Peyer's patch (tissue), 4 donors: ENCODE measurements around the gene HOXB8.

Source experiments
- POLR2A ChIP-seq, 2 donors: fragments of 450-650 bp; IDR thresholded peaks; one replicate each; pipeline ENCODE4 v1.5.1; 2017; ENCODE audit warnings: antibody characterized with exemption in 2 of 2, mild to moderate bottlenecking in 2 of 2, moderate library complexity in 2 of 2
- TF ChIP-seq, protein P1 (sequence below), 6 experiments: fragments of 450-650 bp in 4 of 6; fragments of 200-600 bp in 2 of 6; sonication (generic) in 1 of 6; IDR thresholded peaks; one replicate each; pipeline ENCODE4 v1.5.1; 2017 to 2019; ENCODE audit warnings: antibody characterized with exemption in 6 of 6, mild to moderate bottlenecking in 3 of 6, moderate library complexity in 1 of 6

DNA sequence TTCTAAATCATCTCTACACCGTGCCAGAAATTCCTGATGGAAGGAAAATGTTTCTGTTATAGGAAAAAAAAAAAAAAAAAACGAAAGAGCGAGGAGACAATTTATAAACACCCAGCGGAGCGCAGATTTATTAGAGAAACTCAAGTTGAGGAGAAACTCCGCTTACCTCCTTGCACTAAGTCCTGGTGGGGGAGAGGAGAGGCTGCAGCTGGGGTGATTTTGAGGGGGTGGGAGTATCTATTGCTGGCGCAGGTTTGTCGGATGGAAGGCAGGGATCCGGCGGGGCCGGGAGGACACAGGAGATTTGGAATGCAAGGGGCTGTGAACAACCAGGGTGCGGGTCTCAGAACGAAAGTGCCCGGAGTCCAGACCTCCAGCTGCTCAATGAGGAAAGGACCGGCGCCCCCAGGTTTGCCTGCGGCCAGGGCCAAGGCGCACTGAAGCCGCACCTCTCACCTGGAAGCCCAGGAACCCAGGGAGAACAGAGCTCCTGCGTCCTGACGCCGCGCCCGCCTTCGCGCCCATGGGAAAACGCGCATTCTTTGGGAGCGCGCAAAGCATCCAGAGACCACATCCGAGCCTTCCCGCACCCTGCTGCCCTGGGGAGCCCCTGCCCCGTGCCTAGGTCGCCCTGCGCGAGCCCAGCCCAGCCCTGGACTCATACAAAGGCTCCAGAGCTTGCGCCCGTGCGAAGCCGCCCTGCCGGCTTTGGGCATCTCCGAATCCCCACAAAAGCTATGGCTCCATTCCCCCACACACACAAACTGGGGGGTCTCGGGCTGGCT lies 2.6 kb upstream of the HOXB8 start:
- TF ChIP-seq, protein P1, sequence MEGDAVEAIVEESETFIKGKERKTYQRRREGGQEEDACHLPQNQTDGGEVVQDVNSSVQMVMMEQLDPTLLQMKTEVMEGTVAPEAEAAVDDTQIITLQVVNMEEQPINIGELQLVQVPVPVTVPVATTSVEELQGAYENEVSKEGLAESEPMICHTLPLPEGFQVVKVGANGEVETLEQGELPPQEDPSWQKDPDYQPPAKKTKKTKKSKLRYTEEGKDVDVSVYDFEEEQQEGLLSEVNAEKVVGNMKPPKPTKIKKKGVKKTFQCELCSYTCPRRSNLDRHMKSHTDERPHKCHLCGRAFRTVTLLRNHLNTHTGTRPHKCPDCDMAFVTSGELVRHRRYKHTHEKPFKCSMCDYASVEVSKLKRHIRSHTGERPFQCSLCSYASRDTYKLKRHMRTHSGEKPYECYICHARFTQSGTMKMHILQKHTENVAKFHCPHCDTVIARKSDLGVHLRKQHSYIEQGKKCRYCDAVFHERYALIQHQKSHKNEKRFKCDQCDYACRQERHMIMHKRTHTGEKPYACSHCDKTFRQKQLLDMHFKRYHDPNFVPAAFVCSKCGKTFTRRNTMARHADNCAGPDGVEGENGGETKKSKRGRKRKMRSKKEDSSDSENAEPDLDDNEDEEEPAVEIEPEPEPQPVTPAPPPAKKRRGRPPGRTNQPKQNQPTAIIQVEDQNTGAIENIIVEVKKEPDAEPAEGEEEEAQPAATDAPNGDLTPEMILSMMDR (IDR thresholded peaks at IDR 0.05), result no peak
- no peak for TF ChIP-seq POLR2A (IDR thresholded peaks at IDR 0.05)
